Measurements from ENCODE around the gene RAB1B.
"Not testable (repeated sequence)": the region's sequence is repeated elsewhere in the genome, so short reads cannot be mapped to it uniquely, and the experiment has no call there.

Gene RAB1B

DNA sequence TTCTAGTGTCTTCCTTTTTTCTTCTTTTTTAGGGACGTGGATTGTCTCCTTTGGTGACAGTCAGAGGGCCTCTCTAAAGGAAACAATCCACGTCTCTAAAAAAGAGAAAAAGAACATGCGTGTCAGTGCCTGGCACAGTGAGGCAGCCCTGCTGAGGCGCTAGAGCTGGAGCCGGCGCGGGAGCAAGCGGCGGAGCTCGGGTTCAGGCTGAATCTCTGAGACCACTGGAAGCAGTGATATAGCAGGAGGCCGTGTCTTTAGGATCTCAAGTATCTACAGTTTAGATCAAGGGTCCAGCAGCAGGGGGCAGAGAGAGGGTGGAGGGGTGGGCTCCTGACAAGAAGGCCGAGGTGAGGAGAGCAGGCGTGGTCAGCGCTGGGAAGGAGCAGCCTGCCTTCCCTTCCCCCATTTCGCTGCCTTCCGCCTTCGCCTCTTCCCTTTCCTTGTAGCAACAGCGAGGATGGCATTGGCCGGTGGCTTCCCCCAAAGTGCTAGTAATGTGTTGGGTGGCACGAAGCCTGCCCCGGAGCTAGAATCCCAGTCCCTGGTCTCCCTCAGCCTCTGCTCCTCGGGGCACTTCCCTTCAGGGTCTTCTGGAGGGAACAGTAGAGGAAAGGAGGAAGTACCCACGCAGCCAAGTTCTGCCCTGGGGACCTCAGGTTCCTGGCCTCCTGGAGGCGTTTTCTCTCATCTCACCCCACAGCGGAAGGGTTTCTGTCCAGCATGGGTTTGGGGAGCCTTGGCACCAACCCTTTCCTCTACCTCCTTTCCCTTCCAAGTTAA is 28.2 kb upstream of the RAB1B start:
- no peak for DNase-seq

DNA sequence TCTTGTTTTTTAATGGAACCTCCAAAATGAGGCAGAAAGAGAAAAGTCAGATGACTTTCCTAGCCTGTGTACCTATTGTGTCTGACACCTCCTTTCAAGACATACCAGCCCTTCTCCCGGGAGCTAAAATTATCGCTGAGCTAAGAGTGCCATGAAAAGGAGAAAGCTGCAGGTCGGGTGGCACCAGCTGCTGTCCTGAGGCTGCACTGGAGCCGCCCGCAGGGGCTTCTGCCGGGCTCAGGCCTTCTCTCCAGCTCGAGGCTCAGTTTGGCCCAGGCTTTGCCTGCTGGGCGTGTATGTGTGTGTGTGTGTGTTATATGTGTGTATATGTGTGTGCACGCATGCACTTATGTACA is 27.7 kb upstream of the RAB1B start:
- no peak for DNase-seq

DNA sequence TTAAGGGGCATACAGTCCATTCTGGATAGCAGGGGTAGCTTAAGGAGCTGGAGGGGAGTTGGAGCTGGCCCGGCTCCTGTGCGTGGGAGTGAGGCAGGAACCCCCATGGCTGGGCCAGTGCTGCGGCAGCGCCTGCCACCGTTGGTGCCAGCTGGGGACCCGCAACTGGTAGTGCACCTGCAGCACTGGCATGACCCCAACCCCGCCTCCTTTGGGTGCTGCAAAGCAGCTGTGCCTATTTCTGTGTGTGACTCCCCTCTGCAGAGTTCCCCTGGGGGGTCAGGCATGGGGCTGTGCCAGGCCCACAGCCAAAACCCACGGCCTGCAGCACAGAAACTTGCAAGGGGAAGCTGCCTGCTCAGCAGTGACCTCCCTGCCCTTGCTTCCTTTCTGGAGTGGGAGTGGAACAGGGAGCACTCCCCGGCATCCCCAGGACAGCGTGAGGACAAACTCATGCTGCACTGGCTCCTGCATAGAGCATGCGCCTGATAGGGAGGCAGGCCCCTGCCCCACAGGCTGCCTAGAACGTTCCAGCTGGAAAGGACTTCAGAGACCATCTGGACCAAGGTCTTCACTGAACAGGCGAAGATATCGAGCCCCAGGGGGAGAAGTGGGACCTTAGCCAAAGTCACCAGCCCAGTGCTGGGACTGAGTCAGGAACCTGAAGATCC is 26.2 kb upstream of the RAB1B start:
- DNase-seq, result no peak

DNA sequence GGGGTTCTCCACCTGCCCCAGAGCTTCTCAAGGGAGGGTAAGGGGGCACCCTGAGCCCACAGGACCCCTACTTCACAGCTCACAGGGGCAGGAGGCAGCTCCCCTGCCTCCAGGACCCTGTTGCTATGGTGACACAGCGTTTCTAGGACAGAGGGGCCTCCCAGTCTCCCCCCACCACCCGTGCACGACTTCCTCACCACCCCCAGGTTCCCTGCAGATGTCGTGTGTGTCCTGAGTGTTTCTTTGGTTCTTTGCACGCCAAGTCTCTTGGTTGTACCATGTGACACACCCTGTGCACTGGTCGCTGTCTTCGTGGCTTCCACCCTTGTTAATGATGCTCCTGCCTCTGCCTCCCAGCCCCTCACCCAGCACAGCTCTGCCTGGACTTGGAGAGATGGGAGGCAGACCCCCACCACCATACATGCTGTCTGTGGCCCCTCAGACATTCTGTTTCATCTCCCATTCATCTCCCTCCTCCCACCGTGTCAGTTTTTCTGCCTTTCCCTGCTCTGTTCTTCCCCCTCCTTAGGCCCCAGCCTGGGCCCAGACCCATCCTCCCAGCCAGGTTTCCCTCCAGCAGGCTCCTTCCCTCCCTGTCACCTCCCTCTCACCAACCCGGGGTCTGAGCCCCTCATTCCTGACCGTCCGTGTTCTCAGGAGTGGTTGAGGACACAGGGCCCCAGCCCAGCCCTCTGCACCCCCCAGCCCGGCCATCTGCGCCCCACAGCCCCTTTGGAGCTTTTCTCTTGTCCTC is 24.5 kb upstream of the RAB1B start:
- no peak for DNase-seq

DNA sequence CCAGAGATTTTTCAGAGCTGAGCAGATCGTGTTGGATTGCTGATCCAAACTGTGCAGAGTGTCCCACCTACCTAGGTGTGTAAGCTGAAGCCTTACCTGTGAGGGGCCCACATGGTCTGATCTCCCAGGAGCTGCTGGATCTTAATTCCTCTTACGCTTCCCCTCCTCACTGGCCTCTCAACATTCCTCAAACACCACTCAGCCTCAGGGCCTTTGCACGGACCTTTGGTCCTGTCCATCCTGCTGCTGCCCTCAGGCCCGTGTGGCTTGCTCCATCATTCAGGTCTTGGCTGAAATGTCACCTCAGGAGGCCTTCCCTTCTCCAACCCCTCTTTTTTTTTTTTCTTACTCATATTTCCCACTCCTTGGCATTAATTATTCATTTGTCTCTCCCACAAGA is 21.1 kb upstream of the RAB1B start:
- no peak for DNase-seq

- no peak for DNase-seq
Measured at GRCh38 chr11:66247801-66248200, 20.6 kb upstream of the RAB1B start.

DNA sequence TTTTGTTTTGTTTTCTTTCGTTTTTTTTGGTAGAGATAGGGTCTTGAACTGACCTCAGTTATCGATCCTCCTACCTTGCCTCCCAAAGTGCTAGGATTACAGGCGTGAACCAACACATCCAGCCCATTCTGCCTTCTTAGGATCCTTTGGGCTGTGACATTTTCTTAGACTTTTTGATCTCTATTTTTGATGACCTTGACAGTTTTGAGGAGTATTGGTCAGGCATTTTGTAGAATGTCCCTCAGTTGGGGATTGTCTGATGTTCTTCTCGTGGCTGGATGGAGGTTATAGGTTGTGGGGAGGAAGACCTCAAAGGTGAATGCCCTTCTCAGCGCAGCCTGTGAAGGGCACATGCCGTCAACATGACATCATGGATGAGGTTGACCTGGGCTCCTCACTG is 19.5 kb upstream of the RAB1B start:
- DNase-seq, result no peak

- DNase-seq, result no peak
Measured at GRCh38 chr11:66251809-66252208, 16.6 kb upstream of the RAB1B start.

DNA sequence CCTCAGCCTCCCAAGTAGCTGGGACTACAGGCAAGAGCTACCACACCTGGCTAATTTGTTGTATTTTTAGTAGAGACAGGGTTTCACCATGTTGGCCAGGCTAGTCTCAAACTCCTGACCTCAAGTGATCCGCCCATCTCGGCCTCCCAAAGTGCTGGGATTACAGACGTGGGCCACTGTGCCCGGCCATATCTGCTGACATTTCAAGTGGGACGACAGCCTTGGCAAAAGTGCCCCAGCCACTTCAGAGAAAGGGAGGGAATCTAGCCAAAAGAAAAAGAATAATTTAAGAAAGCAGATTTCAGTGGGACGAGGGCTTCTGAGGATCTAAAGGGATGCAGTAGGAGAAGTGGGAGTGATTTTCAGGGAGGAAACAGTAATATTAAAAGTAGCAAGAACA is 15.4 kb upstream of the RAB1B start:
- DNase-seq, result not testable (repeated sequence)

DNA sequence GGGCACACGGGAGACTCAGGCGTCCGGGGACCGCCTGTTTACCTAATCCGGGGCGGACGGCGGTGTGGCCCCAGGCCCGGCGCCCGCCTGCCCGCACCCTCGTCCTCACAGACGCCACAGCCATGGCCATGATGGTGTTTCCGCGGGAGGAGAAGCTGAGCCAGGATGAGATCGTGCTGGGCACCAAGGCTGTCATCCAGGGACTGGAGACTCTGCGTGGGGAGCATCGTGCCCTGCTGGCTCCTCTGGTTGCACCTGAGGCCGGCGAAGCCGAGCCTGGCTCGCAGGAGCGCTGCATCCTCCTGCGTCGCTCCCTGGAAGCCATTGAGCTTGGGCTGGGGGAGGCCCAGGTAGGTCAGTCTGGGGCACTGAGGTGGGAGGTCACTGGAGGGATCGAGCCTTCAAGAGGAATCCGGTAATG is 10.0 kb upstream of the RAB1B start:
- no peak for DNase-seq

- no peak for DNase-seq
Measured at GRCh38 chr11:66259225-66259624, 9.2 kb upstream of the RAB1B start.

DNA sequence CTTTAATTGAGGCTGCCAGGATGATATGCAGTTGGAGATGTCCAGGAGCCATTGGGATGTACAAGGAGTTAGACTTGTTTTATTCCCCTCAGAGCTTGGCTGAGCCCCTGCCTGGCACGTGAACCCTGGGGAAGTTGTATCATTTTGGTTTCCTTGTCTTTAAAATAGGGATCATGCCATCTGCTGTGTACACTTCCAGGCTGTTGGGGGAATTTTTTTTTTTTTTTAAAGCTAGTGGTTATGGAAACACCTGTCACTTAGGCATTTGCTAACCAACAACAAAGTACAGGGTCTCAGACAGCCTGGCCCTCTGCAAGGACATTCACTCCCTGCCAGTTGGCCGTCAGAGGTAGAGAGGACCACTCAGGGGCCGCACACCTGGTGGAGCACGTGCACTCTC is 8.5 kb upstream of the RAB1B start:
- DNase-seq, result no peak

DNA sequence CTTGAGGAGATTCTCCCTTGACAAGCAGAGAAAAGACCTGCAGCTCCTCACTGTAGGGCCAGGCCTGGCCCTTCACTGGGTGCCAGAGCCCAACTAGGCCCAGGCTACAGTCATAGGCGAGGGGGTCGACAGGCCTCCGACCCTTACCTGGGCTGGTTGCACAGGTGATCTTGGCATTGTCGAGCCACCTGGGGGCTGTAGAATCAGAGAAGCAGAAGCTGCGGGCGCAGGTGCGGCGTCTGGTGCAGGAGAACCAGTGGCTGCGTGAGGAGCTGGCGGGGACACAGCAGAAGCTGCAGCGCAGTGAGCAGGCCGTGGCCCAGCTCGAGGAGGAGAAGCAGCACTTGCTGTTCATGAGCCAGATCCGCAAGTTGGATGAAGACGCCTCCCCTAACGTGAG is 6.9 kb upstream of the RAB1B start:
- DNase-seq, result no peak

DNA sequence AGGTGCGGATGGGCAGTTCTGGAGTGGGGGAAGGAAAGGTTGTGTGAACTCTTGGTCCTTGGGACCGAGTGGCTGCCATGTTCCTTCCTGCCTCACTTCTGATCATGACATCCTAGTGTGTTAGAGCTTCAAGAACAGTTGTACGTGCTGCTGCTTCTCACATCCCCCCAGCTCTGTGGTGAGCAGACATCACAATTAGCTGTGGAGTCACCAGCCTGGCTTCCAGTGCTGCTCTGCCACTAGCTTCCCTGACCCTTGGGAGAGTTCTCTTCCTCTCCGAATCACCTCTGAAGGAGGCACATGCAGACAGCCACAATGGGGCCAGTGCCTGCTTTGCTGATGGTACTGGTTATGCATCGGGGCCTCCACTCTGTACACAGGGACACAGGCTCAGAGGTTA is 6.2 kb upstream of the RAB1B start:
- no peak for DNase-seq

GRCh38 chr11:66262696-66263095 is 5.7 kb upstream of the RAB1B start:
- no peak for DNase-seq

GRCh38 chr11:66263231-66263630 is 5.2 kb upstream of the RAB1B start:
- no peak for DNase-seq

GRCh38 chr11:66263785-66264184 is 4.7 kb upstream of the RAB1B start:
- DNase-seq, result no peak

DNA sequence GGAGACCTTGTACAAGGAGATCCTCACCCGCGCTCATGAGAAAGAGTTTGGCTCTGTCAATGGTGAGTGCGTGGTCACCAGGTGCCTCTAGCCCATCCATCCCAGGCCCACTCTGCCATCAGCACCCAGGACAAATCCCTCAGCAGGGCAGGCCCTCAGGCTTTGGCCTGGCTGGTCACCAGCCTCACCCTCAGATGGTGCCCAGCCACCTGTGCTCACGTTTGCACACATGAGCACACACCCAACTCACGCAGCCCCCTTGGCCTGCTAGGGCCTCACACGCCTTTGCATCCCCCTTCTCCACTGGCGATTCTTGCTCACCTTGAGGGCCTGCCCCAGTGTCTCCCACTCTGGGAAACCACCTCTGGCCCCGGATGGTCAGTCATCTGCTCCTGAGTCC is 4.1 kb upstream of the RAB1B start:
- no peak for DNase-seq

DNA sequence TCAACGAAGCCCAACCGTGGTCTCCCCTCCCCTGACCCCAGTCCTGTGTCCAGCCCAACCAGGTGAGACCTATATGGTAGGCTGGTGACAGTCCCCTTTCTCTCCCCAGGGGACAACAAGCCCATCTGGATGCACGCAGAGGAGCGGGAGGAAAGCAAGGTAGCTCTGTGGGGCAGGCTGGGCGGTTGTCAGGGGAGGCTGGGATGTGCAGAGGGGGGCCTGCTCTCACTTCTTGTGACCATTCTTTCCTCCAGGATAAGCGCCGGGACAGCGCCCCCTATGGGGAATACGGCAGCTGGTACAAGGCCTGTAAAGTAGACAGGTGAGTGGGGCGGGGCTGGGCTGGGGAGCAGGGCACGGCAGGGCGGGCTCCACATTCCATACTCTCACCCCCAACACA is 3.5 kb upstream of the RAB1B start:
- no peak for DNase-seq

DNA sequence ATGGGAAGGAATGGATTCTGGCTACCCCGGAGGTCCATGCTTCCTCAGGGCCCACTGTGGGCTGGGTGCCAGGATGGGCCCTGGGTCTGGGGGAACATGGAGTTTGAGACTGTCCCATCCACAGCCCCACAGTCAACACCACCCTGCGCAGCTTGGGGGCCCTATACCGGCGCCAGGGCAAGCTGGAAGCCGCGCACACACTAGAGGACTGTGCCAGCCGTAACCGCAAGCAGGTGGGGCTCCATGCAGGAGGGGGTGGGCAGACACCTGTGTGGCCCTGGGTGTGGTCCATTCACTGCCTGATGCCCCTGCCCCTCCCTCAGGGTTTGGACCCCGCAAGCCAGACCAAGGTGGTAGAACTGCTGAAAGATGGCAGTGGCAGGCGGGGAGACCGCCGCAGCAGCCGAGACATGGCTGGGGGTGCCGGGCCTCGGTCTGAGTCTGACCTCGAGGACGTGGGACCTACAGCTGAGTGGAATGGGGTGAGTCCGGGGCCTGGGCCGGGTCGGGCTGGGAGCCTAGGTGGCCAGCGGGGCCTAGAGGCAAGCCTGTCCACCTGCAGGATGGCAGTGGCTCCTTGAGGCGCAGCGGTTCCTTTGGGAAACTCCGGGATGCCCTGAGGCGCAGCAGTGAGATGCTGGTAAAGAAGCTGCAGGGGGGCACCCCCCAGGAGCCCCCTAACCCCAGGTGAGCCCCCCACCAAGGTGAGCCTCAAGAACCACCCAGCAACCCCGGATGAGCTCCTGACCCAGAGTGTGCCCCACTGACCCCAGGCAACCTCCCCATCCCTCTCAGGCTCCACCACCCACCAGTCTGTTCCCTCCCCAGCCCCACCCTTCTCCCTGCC is 2.7 kb upstream of the RAB1B start:
- DNase-seq, result no peak

DNA sequence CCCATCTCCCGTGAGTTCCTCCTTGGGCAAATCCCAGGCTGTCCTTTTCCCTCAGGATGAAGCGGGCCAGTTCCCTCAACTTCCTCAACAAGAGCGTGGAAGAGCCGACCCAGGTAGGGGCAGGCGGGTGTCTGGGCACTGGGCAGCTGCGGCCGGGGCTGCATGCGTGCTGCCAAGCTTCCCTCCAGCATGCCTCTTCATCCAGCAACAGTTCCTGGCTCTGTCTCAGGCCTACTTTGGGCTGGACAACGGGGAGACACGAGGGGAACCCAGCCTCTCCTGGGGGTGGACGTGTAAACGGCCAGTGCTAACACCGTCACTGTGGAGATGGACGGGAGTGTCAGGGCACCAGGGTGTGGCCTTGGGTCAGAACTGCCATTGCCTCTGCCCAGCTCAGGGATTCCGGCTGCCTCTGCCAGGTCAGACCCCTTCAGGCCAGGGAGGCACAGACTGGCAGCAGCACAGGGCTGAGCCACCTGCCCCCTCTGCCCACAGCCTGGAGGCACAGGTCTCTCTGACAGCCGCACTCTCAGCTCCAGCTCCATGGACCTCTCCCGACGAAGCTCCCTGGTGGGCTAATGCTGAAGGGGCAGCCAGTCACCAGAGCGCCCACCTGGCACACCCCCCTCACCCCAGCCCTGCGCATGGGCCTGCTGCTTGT is 1.9 kb upstream of the RAB1B start:
- no peak for DNase-seq

DNA sequence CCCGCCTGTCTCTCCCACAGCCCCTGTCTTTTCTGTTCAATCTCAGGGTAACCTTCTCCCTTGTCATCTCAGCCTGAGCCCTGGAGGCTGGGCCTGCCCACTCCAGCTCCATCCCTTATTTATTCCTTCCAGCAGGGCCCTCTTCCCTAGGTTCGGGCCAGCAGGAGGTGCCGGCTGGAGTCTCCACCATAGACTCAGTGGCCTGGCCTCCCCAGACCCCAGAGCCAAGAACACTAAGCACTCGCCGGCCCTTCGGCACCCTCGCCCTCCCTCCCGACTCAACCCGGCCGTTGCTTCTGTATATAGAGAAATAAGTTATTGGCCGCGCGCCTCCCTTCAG is 1.4 kb upstream of the RAB1B start:
- no peak for DNase-seq
